Measurements from ENCODE around the gene KRT86.

KRT86 gene

GRCh38 chr12:52274521-52275120, at the start of gene KRT86:
Gene KRT86, plus strand, starts transcription at chr12:52274645. Its CDS starts 27,272 bp downstream, at chr12:52301917.
- peak; percentile 9 for DNase-seq

- DNase-seq: no peak
Measured at GRCh38 chr12:52225752-52226151, 48.7 kb upstream of the KRT86 start.

- DNase-seq: no peak
Measured at GRCh38 chr12:52226446-52226845, 48.0 kb upstream of the KRT86 start.

- no peak for DNase-seq
Measured at GRCh38 chr12:52227606-52228166, 46.8 kb upstream of the KRT86 start.

GRCh38 chr12:52228366-52228765, 46.1 kb upstream of the KRT86 start:
- DNase-seq: no peak

GRCh38 chr12:52228931-52229330, 45.5 kb upstream of the KRT86 start:
- DNase-seq: no peak

GRCh38 chr12:52229836-52230343, 44.6 kb upstream of the KRT86 start:
- DNase-seq: no peak

- no peak for DNase-seq
Measured at GRCh38 chr12:52230364-52231281, 43.8 kb upstream of the KRT86 start.

GRCh38 chr12:52231305-52232202, 42.9 kb upstream of the KRT86 start:
- no peak for DNase-seq

GRCh38 chr12:52232203-52232673, 42.2 kb upstream of the KRT86 start:
- no peak for DNase-seq

- DNase-seq: no peak
Measured at GRCh38 chr12:52232674-52233461, 41.6 kb upstream of the KRT86 start, which contains the start of gene KRT7. Gene KRT7, plus strand, starts transcription at chr12:52233243. Its CDS starts 54 bp downstream, at chr12:52233297.

GRCh38 chr12:52233462-52234207, 40.8 kb upstream of the KRT86 start:
- DNase-seq: no peak

GRCh38 chr12:52234223-52234810, 40.1 kb upstream of the KRT86 start:
- no peak for DNase-seq

- DNase-seq: no peak
Measured at GRCh38 chr12:52235001-52235764, 39.3 kb upstream of the KRT86 start.

- no peak for DNase-seq
Measured at GRCh38 chr12:52235822-52236361, 38.6 kb upstream of the KRT86 start.

- DNase-seq: no peak
Measured at GRCh38 chr12:52236386-52237050, 37.9 kb upstream of the KRT86 start.

- DNase-seq: no peak
Measured at GRCh38 chr12:52238207-52238840, 36.1 kb upstream of the KRT86 start.

Measured in activated CD4-positive, CD25-positive, alpha-beta regulatory T cell treated with anti-CD3 and anti-CD28 coated beads, Interleukin-2, amount 50 U/mL, for 72 hours (primary cell).